Activated naive CD4-positive, alpha-beta T cell treated with anti-CD3 and anti-CD28 coated beads for 36 hours (primary cell): ENCODE measurements around the gene FAH. TPM values are rescaled to one million over a fixed set of nuclear protein-coding genes. Genes with fewer than 3 reads are reported as not detected.

Experiments used
- CTCF ChIA-PET: fragments of 350-600 bp; sonication (Branson Sonifier 250); formaldehyde crosslinking; loops from one replicate; lab custom pipeline; 2021; ENCODE audit warnings: antibody characterized with exemption; lab: Charles Lee
- DNase-seq: peaks from one replicate; pipeline ENCODE4 v3.0.0-alpha.2; 2020
- H3K27ac Mint-ChIP-seq: one replicate; pipeline ENCODE4 v1.8.0; 2021; ENCODE audit warnings: mild to moderate bottlenecking, mixed read lengths
- H3K27me3 Mint-ChIP-seq: one replicate; pipeline ENCODE4 v1.8.0; 2021; ENCODE audit warnings: low read depth, mixed read lengths
- H3K36me3 Mint-ChIP-seq: one replicate; pipeline ENCODE4 v1.8.0; 2021; ENCODE audit warnings: low read depth, mixed read lengths
- H3K4me1 Mint-ChIP-seq: one replicate; pipeline ENCODE4 v1.8.0; 2021; ENCODE audit warnings: low read depth, mixed read lengths
- H3K4me3 Mint-ChIP-seq: one replicate; pipeline ENCODE4 v1.8.0; 2021; ENCODE audit warnings: mild to moderate bottlenecking, moderate library complexity, mixed read lengths
- H3K9me3 Mint-ChIP-seq: one replicate; pipeline ENCODE4 v1.8.0; 2021; ENCODE audit warnings: mixed read lengths
- intact Hi-C: fragments of 100-400 bp; cut with micrococcal nuclease; formaldehyde crosslinking; loops from one replicate; pipeline ENCODE4 v1.15.1; 2023
- total RNA-seq, 2 experiments: library from RNA; stranded (reverse); gene quantifications; one replicate each; pipeline ENCODE4 v1.2.3, GENCODE V29; 2021

FAH gene
- total RNA-seq, 2 experiments from 2014 or later = 53.4 to 55.8 TPM

GRCh38 chr15:80208758-80209734 is 56.2 kb downstream of the FAH start:
- intact Hi-C loops = no loop called here
- Mint-ChIP-seq H3K27me3 (peaks cover 29% of the 10 kb centered on the region), H3K4me3 (no peak overlapping the region), H3K36me3 (no peaks in the 10 kb centered on the region), H3K4me1 (no peaks in the 10 kb centered on the region), H3K27ac (no peak overlapping the region), H3K9me3 (no peaks in the 10 kb centered on the region)
- no peak for DNase-seq
- CTCF ChIA-PET = interaction anchor here (0.6 kb wide), 1 partner anchor 396 kb away, joined by 3 read pairs; no protein-coding TSS in a partner anchor

GRCh38 chr15:80210611-80211573 is 58.1 kb downstream of the FAH start:
- no peaks in the 10 kb centered on the region for H3K4me1 Mint-ChIP-seq
- H3K9me3 Mint-ChIP-seq = no peaks in the 10 kb centered on the region
- H3K27me3 Mint-ChIP-seq = peaks cover 26% of the 10 kb centered on the region
- H3K36me3 Mint-ChIP-seq = no peaks in the 10 kb centered on the region
- H3K4me3 Mint-ChIP-seq = no peak overlapping the region
- intact Hi-C loops = no loop called here
- H3K27ac Mint-ChIP-seq = no peak overlapping the region
- no peak for DNase-seq
- CTCF ChIA-PET = no interaction called here

GRCh38 chr15:80211976-80212375 is 59.2 kb downstream of the FAH start:
- CTCF ChIA-PET = no interaction called here

GRCh38 chr15:80214910-80215309 is 62.1 kb downstream of the FAH start:
- intact Hi-C loops = no loop called here
- no peak for DNase-seq
- H3K27me3 Mint-ChIP-seq = peaks cover 10% of the 10 kb centered on the region
- H3K36me3 Mint-ChIP-seq = no peaks in the 10 kb centered on the region
- H3K9me3 Mint-ChIP-seq = no peaks in the 10 kb centered on the region
- no peaks in the 10 kb centered on the region for H3K4me1 Mint-ChIP-seq
- CTCF ChIA-PET = no interaction called here
- H3K4me3 Mint-ChIP-seq = no peak overlapping the region
- no peak overlapping the region for H3K27ac Mint-ChIP-seq

More at GRCh38 chr15:80211976-80212375, 59.2 kb downstream of the FAH start:
- Mint-ChIP-seq H3K36me3 (no peaks in the 10 kb centered on the region), H3K27ac (no peak overlapping the region), H3K9me3 (no peaks in the 10 kb centered on the region), H3K4me1 (no peaks in the 10 kb centered on the region), H3K4me3 (no peak overlapping the region), H3K27me3 (peaks cover 21% of the 10 kb centered on the region)
- intact Hi-C loops = no loop called here
- no peak for DNase-seq

- DNase-seq = no peak
- H3K9me3 Mint-ChIP-seq = no peaks in the 10 kb centered on the region
- peaks cover 8% of the 10 kb centered on the region for H3K27me3 Mint-ChIP-seq
- no peak overlapping the region for H3K4me3 Mint-ChIP-seq
- CTCF ChIA-PET = interaction anchor here (1.3 kb wide), 1 partner anchor 17 kb away, joined by 3 read pairs; no protein-coding TSS in a partner anchor
- H3K4me1 Mint-ChIP-seq = no peaks in the 10 kb centered on the region
- H3K27ac Mint-ChIP-seq = no peak overlapping the region
- intact Hi-C loops = no loop called here
- H3K36me3 Mint-ChIP-seq = no peaks in the 10 kb centered on the region
Observed at GRCh38 chr15:80216141-80216540, 63.3 kb downstream of the FAH start.

- Mint-ChIP-seq H3K36me3 (no peaks in the 10 kb centered on the region), H3K27me3 (peaks cover 8% of the 10 kb centered on the region), H3K4me1 (no peaks in the 10 kb centered on the region), H3K4me3 (no peak overlapping the region), H3K9me3 (no peaks in the 10 kb centered on the region), H3K27ac (no peak overlapping the region)
- intact Hi-C loops = no loop called here
- CTCF ChIA-PET = interaction anchor here (1.3 kb wide), 1 partner anchor 17 kb away, joined by 3 read pairs; no protein-coding TSS in a partner anchor
- DNase-seq = no peak
Observed at GRCh38 chr15:80216911-80217310, 64.1 kb downstream of the FAH start.

- no peaks in the 10 kb centered on the region for H3K9me3 Mint-ChIP-seq
- H3K27ac Mint-ChIP-seq = no peak overlapping the region
- DNase-seq = no peak
- H3K36me3 Mint-ChIP-seq = no peaks in the 10 kb centered on the region
- H3K4me1 Mint-ChIP-seq = no peaks in the 10 kb centered on the region
- intact Hi-C loops = no loop called here
- CTCF ChIA-PET = no interaction called here
- no peak overlapping the region for H3K4me3 Mint-ChIP-seq
- peaks cover 8% of the 10 kb centered on the region for H3K27me3 Mint-ChIP-seq
Observed at GRCh38 chr15:80217327-80217900, 64.6 kb downstream of the FAH start.

- Mint-ChIP-seq H3K4me3 (no peak overlapping the region), H3K4me1 (no peaks in the 10 kb centered on the region), H3K36me3 (no peaks in the 10 kb centered on the region), H3K27me3 (peaks cover 10% of the 10 kb centered on the region), H3K9me3 (no peaks in the 10 kb centered on the region), H3K27ac (no peak overlapping the region)
- DNase-seq = no peak
- intact Hi-C loops = no loop called here
- CTCF ChIA-PET = no interaction called here
Observed at GRCh38 chr15:80219955-80220354, 67.2 kb downstream of the FAH start.

GRCh38 chr15:80228959-80229610 is 76.3 kb downstream of the FAH start:
- no peak for DNase-seq
- Mint-ChIP-seq H3K27ac (no peak overlapping the region), H3K4me1 (no peaks in the 10 kb centered on the region), H3K36me3 (no peaks in the 10 kb centered on the region), H3K9me3 (no peaks in the 10 kb centered on the region), H3K4me3 (no peak overlapping the region), H3K27me3 (peaks cover 36% of the 10 kb centered on the region)
- CTCF ChIA-PET = no interaction called here
- intact Hi-C loops = no loop called here

GRCh38 chr15:80231371-80231770 is 78.6 kb downstream of the FAH start:
- intact Hi-C loops = loop anchor here (2.0 kb wide), 1 partner anchor 45 kb away; no protein-coding TSS in a partner anchor
- no peak for DNase-seq
- H3K9me3 Mint-ChIP-seq = no peaks in the 10 kb centered on the region
- CTCF ChIA-PET = no interaction called here
- no peaks in the 10 kb centered on the region for H3K4me1 Mint-ChIP-seq
- no peak overlapping the region for H3K27ac Mint-ChIP-seq
- H3K27me3 Mint-ChIP-seq = peaks cover 32% of the 10 kb centered on the region
- no peaks in the 10 kb centered on the region for H3K36me3 Mint-ChIP-seq
- no peak overlapping the region for H3K4me3 Mint-ChIP-seq

- no peak overlapping the region for H3K27ac Mint-ChIP-seq
- no peaks in the 10 kb centered on the region for H3K9me3 Mint-ChIP-seq
- no peaks in the 10 kb centered on the region for H3K4me1 Mint-ChIP-seq
- no peak overlapping the region for H3K4me3 Mint-ChIP-seq
- H3K36me3 Mint-ChIP-seq = no peaks in the 10 kb centered on the region
- CTCF ChIA-PET = interaction anchor here (0.9 to 1.5 kb wide), 2 partner anchors 17 to 69 kb away, joined by 3 read pairs; no protein-coding TSS in a partner anchor
- H3K27me3 Mint-ChIP-seq = peaks cover 22% of the 10 kb centered on the region
- intact Hi-C loops = no loop called here
- no peak for DNase-seq
Observed at GRCh38 chr15:80233581-80233980, 80.8 kb downstream of the FAH start.
